A673 (cell line): ENCODE data around the gene QSOX2.

Experiments used
- CTCF ChIP-seq: fragments of 300-800, 200-600 bp; sonication (generic); conservative IDR thresholded peaks from 2 replicates; pipeline ENCODE4 v1.5.1; 2017; ENCODE audit warnings: low read depth, mild to moderate bottlenecking, antibody characterized with exemption, low read length, moderate library complexity, mixed read lengths
- EZH2 ChIP-seq: fragments of 200-600 bp; sonication (generic); IDR thresholded peaks from 2 replicates; pipeline ENCODE4 v1.6.1; 2017; ENCODE audit warnings: borderline replicate concordance, low read depth, mild to moderate bottlenecking, mixed read lengths, antibody characterized with exemption, low read length; ENCODE audit not compliant: poor library complexity, severe bottlenecking

- TF ChIP-seq CTCF (no peak), EZH2 (no peak)
These were observed 62.7 kb downstream of the QSOX2 start for GRCh38 chr9:136182850-136183422.
